ENCODE measurements around the gene RAB3C.
"Not testable (repeated sequence)": the region's sequence is repeated elsewhere in the genome, so short reads cannot be mapped to it uniquely, and the experiment has no call there.

Gene RAB3C

DNA sequence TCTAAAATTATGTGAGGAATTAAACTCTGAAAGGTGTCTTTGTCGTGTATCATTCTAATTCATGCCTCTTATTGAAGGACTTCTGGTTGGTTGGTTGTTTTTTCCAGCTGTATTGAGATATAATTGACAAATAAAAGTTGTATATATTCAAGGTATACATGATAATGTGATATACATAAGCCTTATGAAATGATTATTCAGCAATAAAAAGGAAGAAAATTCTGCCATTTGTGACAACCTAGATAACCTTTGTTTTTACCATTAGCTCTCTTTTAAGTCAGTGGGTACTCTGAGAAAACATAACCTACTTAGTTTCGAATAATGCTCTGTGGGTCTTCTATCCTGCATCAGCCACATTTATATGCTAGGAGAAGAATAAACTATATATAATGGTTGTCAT lies 89.6 kb downstream of the RAB3C start:
- in situ Hi-C loops (cut with HindIII; ENCODE audit: low sequenced_read_pairs) = no loop called here

- in situ Hi-C loops (cut with HindIII; ENCODE audit: low sequenced_read_pairs) = no loop called here
Observed at GRCh38 chr5:58674070-58674469, 91.2 kb downstream of the RAB3C start.

- in situ Hi-C loops (cut with HindIII; ENCODE audit: low sequenced_read_pairs) = no loop called here
Observed at GRCh38 chr5:58674711-58675110, 91.8 kb downstream of the RAB3C start.

DNA sequence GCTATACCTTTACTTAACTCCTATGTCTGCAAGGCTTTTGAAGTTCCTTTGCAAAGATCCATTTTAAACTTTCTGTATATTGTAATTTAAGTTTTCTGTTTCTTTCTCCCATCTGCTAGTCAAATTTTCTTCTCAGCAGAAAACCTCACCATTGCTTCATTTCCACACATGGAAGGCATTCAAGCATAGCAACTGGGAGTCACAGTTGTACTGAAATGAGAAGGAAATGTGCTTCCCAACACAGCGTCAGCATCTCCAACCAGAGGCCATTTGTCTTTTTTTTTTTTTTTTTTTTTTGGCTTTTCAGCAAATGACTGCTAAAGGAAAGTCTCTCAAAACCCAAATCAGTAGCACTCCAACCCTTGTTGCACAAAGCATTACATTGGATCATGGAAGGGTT lies 92.5 kb downstream of the RAB3C start:
- in situ Hi-C loops (cut with HindIII; ENCODE audit: low sequenced_read_pairs) = no loop called here

- in situ Hi-C loops (cut with HindIII; ENCODE audit: low sequenced_read_pairs) = no loop called here
Observed at GRCh38 chr5:58677650-58678049, 94.8 kb downstream of the RAB3C start.

DNA sequence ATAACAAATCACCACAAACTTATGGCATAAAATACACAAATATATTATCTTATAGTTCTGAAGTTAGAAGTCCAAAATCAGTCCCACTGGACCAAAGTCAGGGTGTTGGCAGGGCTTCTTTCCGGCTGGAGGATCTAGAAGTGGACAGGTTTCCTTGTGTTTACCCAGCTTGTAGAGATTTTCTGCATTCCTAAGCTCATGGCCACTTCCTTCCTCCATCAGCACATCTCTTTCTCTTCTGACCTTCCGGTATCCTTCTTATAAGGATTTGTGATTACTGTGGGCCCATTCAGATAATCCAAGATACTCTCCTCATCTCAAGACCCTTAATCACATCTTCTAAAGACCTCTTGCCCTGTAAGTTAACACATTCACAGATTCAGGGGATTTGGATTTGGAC lies 97.6 kb downstream of the RAB3C start:
- in situ Hi-C loops (cut with HindIII; ENCODE audit: low sequenced_read_pairs) = no loop called here

DNA sequence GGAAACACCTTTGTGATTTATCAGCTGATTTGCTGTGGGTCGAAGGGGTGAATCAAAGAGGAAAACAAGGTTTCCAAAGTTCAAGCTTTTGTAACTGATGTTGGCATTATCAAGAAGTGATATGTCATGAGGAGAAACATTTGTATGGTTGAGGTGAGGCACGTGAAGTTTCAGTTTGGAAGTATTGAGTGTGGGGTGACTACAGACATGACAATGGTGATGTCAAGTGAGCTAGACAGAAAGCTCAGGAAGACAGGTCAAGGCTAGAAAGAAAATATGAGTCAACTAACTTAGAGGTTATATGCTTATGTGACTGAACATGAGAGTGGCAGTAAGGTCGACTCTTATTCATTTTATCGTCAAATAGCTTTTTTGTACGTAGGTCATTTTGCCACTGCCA lies 99.1 kb downstream of the RAB3C start:
- in situ Hi-C loops (cut with HindIII; ENCODE audit: low sequenced_read_pairs) = no loop called here

GRCh38 chr5:58683567-58683966 lies 100.7 kb downstream of the RAB3C start:
- in situ Hi-C loops (cut with HindIII; ENCODE audit: low sequenced_read_pairs) = no loop called here

GRCh38 chr5:58687079-58687478 lies 104.2 kb downstream of the RAB3C start:
- in situ Hi-C loops (cut with HindIII; ENCODE audit: low sequenced_read_pairs) = no loop called here

GRCh38 chr5:58687595-58687994 lies 104.7 kb downstream of the RAB3C start:
- in situ Hi-C loops (cut with HindIII; ENCODE audit: low sequenced_read_pairs) = no loop called here

DNA sequence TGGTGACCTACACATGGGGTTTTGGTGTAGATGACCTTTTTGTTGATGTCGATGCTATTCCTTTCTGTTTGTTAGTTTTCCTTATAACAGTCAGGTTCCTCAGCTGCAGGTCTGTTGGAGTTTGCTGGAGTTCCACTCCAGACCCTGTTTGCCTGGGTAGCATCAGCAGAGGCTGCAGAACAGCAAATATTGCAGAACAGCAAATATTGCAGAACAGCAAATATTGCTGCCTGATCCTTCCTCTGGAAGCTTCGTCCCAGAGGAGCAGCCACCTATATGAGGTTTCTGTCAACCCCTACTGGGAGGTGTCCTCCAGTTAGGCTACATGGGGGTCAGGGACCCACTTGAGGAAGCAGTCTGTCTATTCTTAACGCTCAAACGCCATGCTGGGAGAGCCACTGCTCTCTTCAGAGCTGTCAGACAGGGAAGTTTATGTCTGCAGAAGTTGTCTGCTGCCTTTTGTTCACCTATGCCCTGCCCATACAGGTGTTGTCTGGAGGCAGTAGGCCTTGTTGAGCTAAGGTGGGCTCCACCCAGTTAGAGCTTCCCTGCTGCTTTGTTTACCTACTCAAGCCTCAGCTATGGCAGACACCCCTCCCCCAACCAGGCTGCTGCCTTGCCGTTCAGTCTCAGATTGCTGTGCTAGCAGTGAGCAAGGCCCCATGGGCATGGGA lies 116.3 kb downstream of the RAB3C start:
- in situ Hi-C loops (cut with HindIII; ENCODE audit: low sequenced_read_pairs) = not testable (repeated sequence)

- in situ Hi-C loops (cut with HindIII; ENCODE audit: low sequenced_read_pairs) = no loop called here
Observed at GRCh38 chr5:58699762-58700118, 116.9 kb downstream of the RAB3C start.

DNA sequence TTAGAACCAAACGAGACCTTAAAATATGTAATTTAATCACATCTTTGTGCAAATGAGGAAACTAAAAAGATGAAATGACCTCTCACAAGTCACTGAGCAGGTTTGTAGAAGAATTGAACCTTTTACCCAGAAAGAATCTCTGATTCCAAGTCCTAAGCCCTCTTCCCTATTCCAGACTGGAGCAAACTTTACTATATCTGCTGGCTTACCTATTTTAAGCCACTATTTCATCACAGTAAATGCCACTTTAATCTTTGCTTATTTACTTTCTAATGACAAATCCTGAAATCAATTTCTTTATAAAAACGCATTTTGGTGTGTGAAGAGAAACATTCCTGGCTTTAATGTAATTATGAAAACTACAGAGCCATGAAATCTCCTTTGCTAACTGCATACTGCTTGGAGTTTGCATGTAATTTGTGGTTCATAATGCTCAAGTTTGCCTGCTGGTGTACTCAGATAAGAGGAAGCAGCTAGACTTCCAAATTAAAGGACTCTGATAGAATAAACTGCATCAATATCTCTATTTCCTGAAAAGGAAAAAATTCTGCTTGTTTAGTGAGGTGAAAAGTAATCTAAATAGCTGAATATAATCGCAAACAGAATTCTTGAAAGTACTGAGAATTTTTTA lies 121.2 kb downstream of the RAB3C start:
- in situ Hi-C loops (cut with HindIII; ENCODE audit: low sequenced_read_pairs) = no loop called here

- in situ Hi-C loops (cut with HindIII; ENCODE audit: low sequenced_read_pairs) = no loop called here
Observed at GRCh38 chr5:58706736-58707135, 123.9 kb downstream of the RAB3C start.

DNA sequence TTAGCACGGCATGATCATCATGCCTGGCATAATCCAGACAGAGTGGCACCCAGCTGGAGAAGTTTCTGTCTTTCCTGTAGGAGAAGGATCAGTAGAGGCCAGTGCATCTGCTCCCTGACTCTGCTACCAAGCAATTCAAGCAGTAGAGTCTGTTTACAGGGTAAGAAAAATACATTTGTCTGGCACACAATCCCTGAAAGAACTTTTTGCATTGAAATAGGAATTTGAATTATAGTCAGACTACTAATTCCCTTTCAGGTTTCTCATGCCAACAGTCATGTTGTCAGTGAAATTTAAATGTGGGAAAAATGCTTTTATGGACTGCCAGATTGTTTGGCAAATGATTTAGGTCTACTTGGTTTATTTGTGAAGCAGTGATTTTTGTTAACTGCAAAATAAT lies 125.6 kb downstream of the RAB3C start:
- in situ Hi-C loops (cut with HindIII; ENCODE audit: low sequenced_read_pairs) = no loop called here

GRCh38 chr5:58710425-58710824 lies 127.5 kb downstream of the RAB3C start:
- in situ Hi-C loops (cut with HindIII; ENCODE audit: low sequenced_read_pairs) = not testable (repeated sequence)

- in situ Hi-C loops (cut with HindIII; ENCODE audit: low sequenced_read_pairs) = no loop called here
Observed at GRCh38 chr5:58710871-58711270, 128.0 kb downstream of the RAB3C start.

DNA sequence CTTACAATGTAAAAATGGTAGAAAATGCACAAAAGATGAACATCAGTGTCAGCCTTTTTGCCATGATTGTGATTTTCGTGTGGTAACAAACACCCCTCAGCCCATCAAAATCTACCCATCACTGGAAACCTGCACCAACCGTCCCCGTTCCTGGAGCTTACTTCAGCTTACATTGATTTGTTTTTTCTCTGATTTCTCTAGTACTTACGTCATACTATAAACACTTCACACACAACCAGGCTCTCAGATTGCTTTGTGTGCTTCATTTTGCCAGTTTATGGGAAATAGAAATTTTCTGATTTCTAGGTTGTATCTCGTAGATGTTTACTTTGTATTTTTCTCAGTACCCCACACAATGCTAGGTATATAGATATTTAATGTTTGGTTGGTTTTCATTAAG lies 129.1 kb downstream of the RAB3C start:
- in situ Hi-C loops (cut with HindIII; ENCODE audit: low sequenced_read_pairs) = no loop called here

DNA sequence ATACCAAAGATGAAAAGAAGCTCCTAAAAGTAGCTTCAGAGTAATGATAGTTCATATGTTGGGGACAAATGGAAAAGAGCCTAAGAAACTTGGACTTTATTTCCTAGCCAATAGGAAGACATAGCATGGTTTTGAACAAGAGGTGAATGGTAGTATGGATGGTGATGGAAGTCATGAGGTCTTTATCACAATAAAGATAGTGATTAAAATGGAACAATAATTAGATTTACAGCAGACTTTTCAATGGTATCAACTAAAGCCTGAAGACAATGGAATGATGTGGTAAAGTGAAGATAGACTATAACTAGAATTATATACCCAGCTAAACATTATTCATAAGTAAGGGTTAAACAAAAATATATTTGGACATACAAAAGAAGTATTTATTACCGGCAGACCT lies 131.2 kb downstream of the RAB3C start:
- in situ Hi-C loops (cut with HindIII; ENCODE audit: low sequenced_read_pairs) = no loop called here

GRCh38 chr5:58715997-58716656 lies 133.3 kb downstream of the RAB3C start:
- in situ Hi-C loops (cut with HindIII; ENCODE audit: low sequenced_read_pairs) = no loop called here

DNA sequence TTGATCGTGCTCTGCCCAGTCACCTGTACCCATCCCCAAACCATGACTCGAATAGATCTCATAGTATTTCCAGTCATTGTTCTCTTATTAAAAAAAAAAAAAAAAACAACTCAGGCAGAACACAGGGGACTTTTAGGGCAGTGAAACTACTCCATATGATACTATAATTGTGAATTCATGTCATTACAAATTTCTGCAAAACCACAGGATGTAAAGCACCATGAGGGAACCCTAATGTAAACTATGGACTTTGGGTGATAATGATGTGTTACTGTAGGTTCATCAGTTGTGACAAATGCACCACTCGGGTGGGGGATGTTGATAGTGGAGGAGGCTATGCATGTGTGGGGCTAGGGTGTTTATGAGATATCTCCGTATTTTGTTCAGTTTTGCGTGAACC lies 133.8 kb downstream of the RAB3C start:
- in situ Hi-C loops (cut with HindIII; ENCODE audit: low sequenced_read_pairs) = no loop called here

- in situ Hi-C loops (cut with HindIII; ENCODE audit: low sequenced_read_pairs) = no loop called here
Observed at GRCh38 chr5:58717303-58718007, 134.6 kb downstream of the RAB3C start.
